ENCODE measurements around the gene SLC26A6.

Gene SLC26A6

GRCh38 chr3:48591436-48591835 lies 43.8 kb downstream of the SLC26A6 start:
- TF ChIP-seq, protein P1, sequence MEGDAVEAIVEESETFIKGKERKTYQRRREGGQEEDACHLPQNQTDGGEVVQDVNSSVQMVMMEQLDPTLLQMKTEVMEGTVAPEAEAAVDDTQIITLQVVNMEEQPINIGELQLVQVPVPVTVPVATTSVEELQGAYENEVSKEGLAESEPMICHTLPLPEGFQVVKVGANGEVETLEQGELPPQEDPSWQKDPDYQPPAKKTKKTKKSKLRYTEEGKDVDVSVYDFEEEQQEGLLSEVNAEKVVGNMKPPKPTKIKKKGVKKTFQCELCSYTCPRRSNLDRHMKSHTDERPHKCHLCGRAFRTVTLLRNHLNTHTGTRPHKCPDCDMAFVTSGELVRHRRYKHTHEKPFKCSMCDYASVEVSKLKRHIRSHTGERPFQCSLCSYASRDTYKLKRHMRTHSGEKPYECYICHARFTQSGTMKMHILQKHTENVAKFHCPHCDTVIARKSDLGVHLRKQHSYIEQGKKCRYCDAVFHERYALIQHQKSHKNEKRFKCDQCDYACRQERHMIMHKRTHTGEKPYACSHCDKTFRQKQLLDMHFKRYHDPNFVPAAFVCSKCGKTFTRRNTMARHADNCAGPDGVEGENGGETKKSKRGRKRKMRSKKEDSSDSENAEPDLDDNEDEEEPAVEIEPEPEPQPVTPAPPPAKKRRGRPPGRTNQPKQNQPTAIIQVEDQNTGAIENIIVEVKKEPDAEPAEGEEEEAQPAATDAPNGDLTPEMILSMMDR (IDR thresholded peaks at IDR 0.05; ENCODE audit: insufficient read depth, low read depth, low read length, missing control alignments): no peak
- no peak overlapping the region for H3K4me3 ChIP-seq (ENCODE audit: low read depth, low read length)
- no peak for DNase-seq (ENCODE audit: low read depth)

DNA sequence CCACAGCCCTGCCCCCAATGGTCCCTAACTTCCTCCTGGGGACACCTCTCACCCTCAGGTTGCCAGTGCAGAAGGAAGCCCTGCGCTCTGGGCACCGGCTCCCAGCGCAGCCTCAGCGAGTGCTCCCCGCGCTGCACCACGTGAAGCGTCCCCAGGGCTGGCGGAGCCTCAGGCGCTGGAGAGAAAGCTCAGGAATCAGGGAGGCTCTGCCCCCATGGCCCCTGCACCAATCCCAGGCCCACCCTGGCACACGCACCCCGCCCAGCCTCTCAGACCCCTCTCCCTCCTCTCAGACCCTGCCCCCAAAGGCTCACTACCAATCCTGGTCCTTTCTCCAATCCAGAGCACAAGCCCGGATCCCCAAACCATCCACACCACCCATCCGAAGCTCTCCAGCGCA lies 47.0 kb downstream of the SLC26A6 start:
- no peak overlapping the region for H3K4me3 ChIP-seq (ENCODE audit: low read depth, low read length)
- DNase-seq (ENCODE audit: low read depth): no peak
- TF ChIP-seq, protein P1 (IDR thresholded peaks at IDR 0.05; ENCODE audit: insufficient read depth, low read depth, low read length, missing control alignments): no peak

DNA sequence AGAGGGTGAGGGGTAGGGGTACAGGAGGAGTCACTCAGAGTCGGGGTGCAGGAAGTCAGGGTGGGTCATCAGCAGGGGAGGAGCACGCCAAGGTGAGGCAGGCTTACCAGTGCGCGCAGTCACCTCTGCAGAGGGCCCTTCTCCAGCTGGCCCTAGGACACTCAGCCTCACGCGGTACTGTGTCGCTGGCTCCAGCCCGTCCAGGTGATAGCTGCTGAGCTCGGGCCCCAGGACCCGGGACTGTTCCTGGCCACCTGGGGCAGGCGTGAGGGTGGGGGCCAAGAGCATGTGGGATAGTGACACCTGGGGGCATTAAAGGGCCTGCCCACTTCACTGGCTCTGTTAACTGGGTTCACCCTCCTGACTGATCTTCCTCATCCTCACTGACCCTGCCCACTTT lies 47.6 kb downstream of the SLC26A6 start:
- H3K4me3 ChIP-seq (ENCODE audit: low read depth, low read length): no peak overlapping the region
- no peak for DNase-seq (ENCODE audit: low read depth)
- TF ChIP-seq, protein P1 (IDR thresholded peaks at IDR 0.05; ENCODE audit: insufficient read depth, low read depth, low read length, missing control alignments): no peak

DNA sequence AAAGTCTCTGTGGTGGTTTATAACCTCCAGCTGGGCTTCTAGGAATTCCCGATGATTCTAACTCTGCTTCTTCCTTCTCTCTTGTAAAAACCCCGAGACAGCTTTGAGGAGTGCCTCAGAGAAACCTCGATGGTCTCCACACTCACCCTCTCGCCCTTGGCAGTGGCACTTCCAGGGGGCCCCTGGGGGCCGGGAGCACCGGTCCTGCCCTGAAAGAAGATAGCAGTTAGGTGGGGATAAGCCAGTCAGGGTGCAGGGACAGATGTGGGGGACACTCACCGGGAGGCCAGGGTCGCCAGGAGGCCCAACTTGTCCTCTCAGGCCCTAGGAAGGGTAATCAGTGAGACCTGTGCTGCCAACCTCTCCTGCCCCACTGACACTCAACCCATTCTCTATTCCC lies 49.9 kb downstream of the SLC26A6 start:
- DNase-seq (ENCODE audit: low read depth): no peak
- no peak overlapping the region for H3K4me3 ChIP-seq (ENCODE audit: low read depth, low read length)
- TF ChIP-seq, protein P1 (IDR thresholded peaks at IDR 0.05; ENCODE audit: insufficient read depth, low read depth, low read length, missing control alignments): no peak

DNA sequence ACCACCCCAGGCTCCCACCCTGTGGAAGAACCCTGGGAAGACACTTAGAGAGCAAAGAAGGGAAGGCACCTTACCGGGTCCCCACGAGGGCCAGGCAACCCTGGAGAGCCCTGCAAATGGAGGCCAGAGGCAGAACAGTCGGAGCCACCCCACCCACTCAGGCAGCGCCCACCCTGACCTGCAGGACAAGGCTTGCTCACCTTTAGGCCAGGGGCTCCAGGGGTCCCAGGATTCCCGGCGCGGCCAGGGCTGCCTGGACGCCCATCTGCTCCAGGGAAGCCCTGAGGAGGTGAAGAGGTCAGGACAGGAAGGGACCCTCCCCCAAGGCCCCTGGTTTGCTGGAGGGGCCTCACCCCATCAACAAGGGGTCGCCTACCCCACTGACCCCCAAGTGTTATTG lies 50.4 kb downstream of the SLC26A6 start:
- H3K4me3 ChIP-seq (ENCODE audit: low read depth, low read length): no peak overlapping the region
- TF ChIP-seq, protein P1 (IDR thresholded peaks at IDR 0.05; ENCODE audit: insufficient read depth, low read depth, low read length, missing control alignments): no peak
- DNase-seq (ENCODE audit: low read depth): no peak

GRCh38 chr3:48581621-48582481 lies 53.4 kb downstream of the SLC26A6 start:
- DNase-seq (ENCODE audit: low read depth): no peak
- TF ChIP-seq, protein P1 (IDR thresholded peaks at IDR 0.05; ENCODE audit: insufficient read depth, low read depth, low read length, missing control alignments): no peak
- no peak overlapping the region for H3K4me3 ChIP-seq (ENCODE audit: low read depth, low read length)

DNA sequence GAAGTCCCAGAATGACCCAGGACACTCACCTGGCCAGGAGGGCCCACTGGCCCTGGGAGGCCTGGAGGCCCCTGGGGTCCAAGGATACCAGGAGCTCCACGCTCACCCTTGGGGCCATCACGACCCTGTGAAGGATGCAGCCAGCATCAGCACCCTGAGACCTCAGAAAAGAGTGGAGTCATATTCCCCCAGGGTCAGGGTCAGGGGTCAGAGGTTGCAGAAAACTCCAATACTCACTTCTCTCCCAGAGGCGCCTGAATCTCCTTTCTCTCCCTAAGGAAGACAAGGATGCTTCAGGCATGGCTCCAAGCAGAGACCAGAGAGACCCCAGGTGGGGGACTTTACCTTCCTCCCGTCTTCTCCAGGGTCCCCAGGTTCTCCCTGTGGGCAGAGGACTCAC lies 58.6 kb downstream of the SLC26A6 start:
- TF ChIP-seq, protein P1 (IDR thresholded peaks at IDR 0.05; ENCODE audit: insufficient read depth, low read depth, low read length, missing control alignments): no peak
- no peak overlapping the region for H3K4me3 ChIP-seq (ENCODE audit: low read depth, low read length)
- no peak for DNase-seq (ENCODE audit: low read depth)

All from GM12865 (cell line).